Measurements from ENCODE around the gene KRCC1. TPM values are rescaled to one million over a fixed set of nuclear protein-coding genes. Genes with fewer than 3 reads are reported as not detected.

KRCC1 gene
- total RNA-seq, 1 donor = 36.3 TPM

GRCh38 chr2:88036182-88036581 is 19.4 kb downstream of the KRCC1 start:
- H3K4me3 ChIP-seq (ENCODE audit: low read depth, low read length) = no peak overlapping the region
- TF ChIP-seq CTCF (IDR thresholded peaks at IDR 0.05; ENCODE audit: insufficient read depth, low read depth, low read length) = no peak
- DNase-seq (ENCODE audit: low read depth) = no peak

- no peak for DNase-seq (ENCODE audit: low read depth)
- H3K4me3 ChIP-seq (ENCODE audit: low read depth, low read length) = no peak overlapping the region
- TF ChIP-seq CTCF (IDR thresholded peaks at IDR 0.05; ENCODE audit: insufficient read depth, low read depth, low read length) = no peak
These were observed 23.4 kb downstream of the KRCC1 start for GRCh38 chr2:88032070-88032702.

GRCh38 chr2:88028931-88029330 is 26.7 kb downstream of the KRCC1 start:
- no peak overlapping the region for H3K4me3 ChIP-seq (ENCODE audit: low read depth, low read length)
- DNase-seq (ENCODE audit: low read depth) = no peak
- TF ChIP-seq CTCF (IDR thresholded peaks at IDR 0.05; ENCODE audit: insufficient read depth, low read depth, low read length) = no peak

- no peak for TF ChIP-seq CTCF (IDR thresholded peaks at IDR 0.05; ENCODE audit: insufficient read depth, low read depth, low read length)
- no peak for DNase-seq (ENCODE audit: low read depth)
- no peak overlapping the region for H3K4me3 ChIP-seq (ENCODE audit: low read depth, low read length)
These were observed 27.7 kb downstream of the KRCC1 start for GRCh38 chr2:88027697-88028389.

GRCh38 chr2:88024509-88024908 is 31.1 kb downstream of the KRCC1 start:
- no peak overlapping the region for H3K4me3 ChIP-seq (ENCODE audit: low read depth, low read length)
- TF ChIP-seq CTCF (IDR thresholded peaks at IDR 0.05; ENCODE audit: insufficient read depth, low read depth, low read length) = no peak
- DNase-seq (ENCODE audit: low read depth) = no peak

- TF ChIP-seq CTCF (IDR thresholded peaks at IDR 0.05; ENCODE audit: insufficient read depth, low read depth, low read length) = no peak
- no peak for DNase-seq (ENCODE audit: low read depth)
These were observed 33.0 kb downstream of the KRCC1 start for GRCh38 chr2:88022669-88022921.

GRCh38 chr2:88019985-88020384 is 35.6 kb downstream of the KRCC1 start:
- no peak overlapping the region for H3K4me3 ChIP-seq (ENCODE audit: low read depth, low read length)
- TF ChIP-seq CTCF (IDR thresholded peaks at IDR 0.05; ENCODE audit: insufficient read depth, low read depth, low read length) = no peak
- DNase-seq (ENCODE audit: low read depth) = no peak

More at GRCh38 chr2:88022669-88022921, 33.0 kb downstream of the KRCC1 start:
- no peak overlapping the region for H3K4me3 ChIP-seq (ENCODE audit: low read depth, low read length)
